HEK293 (cell line): Measurements from ENCODE around the gene MTHFD1.

ENCODE experiments used
- BCL11B ChIP-seq: fragments of 450-650 bp; formaldehyde crosslinking; IDR thresholded peaks from 2 replicates; pipeline ENCODE4 v1.5.1; 2016; ENCODE audit warnings: low read depth, missing biosample characterization, missing genetic modification characterization
- HOXC10 ChIP-seq: sonication (generic); formaldehyde crosslinking; IDR thresholded peaks from 2 replicates; pipeline ENCODE4 v1.8.1; 2023; ENCODE audit warnings: mild to moderate bottlenecking, missing genetic modification reagents
- INSM2 ChIP-seq: fragments of 450-650 bp; formaldehyde crosslinking; IDR thresholded peaks from 2 replicates; pipeline ENCODE4 v1.5.1; 2016; ENCODE audit warnings: missing biosample characterization, missing genetic modification characterization
- KLF1 ChIP-seq: fragments of 450-650 bp; formaldehyde crosslinking; IDR thresholded peaks from 2 replicates; pipeline ENCODE4 v1.5.1; 2016; ENCODE audit warnings: missing biosample characterization, missing genetic modification characterization
- KLF8 ChIP-seq: fragments of 450-650 bp; formaldehyde crosslinking; IDR thresholded peaks from 2 replicates; pipeline ENCODE4 v1.5.1; 2016; ENCODE audit warnings: missing biosample characterization, missing genetic modification characterization
- OVOL3 ChIP-seq: fragments of 450-650 bp; formaldehyde crosslinking; IDR thresholded peaks from 2 replicates; pipeline ENCODE4 v1.5.1; 2016; ENCODE audit warnings: missing biosample characterization, missing genetic modification characterization
- SP7 ChIP-seq: fragments of 450-650 bp; formaldehyde crosslinking; IDR thresholded peaks from 2 replicates; pipeline ENCODE4 v1.5.1; 2016; ENCODE audit warnings: missing biosample characterization, missing genetic modification characterization
- TCF7L2 ChIP-seq: IDR thresholded peaks from 2 replicates; pipeline ENCODE4 v1.6.1; 2011; ENCODE audit warnings: low read depth, mild to moderate bottlenecking, inconsistent platforms, low read length, moderate library complexity, borderline replicate concordance
- TSHZ1 ChIP-seq: fragments of 450-650 bp; formaldehyde crosslinking; IDR thresholded peaks from 2 replicates; pipeline ENCODE4 v1.5.1; 2016; ENCODE audit warnings: missing biosample characterization, missing genetic modification characterization, borderline replicate concordance
- ZBTB20 ChIP-seq: fragments of 450-650 bp; formaldehyde crosslinking; IDR thresholded peaks from 2 replicates; pipeline ENCODE4 v1.5.1; 2016; ENCODE audit warnings: missing biosample characterization, missing genetic modification characterization
- ZBTB7A ChIP-seq: fragments of 450-650 bp; formaldehyde crosslinking; IDR thresholded peaks from 2 replicates; pipeline ENCODE4 v1.5.1; 2016; ENCODE audit warnings: low read depth, missing biosample characterization, missing genetic modification characterization
- ZIC2 ChIP-seq: fragments of 450-650 bp; formaldehyde crosslinking; IDR thresholded peaks from 2 replicates; pipeline ENCODE4 v1.5.1; 2016; ENCODE audit warnings: missing biosample characterization, missing genetic modification characterization
- ZNF112 ChIP-seq: fragments of 450-650 bp; formaldehyde crosslinking; IDR thresholded peaks from 2 replicates; pipeline ENCODE4 v1.5.0; 2017; ENCODE audit warnings: missing biosample characterization, missing genetic modification characterization
- ZNF16 ChIP-seq: fragments of 450-650 bp; formaldehyde crosslinking; IDR thresholded peaks from 2 replicates; pipeline ENCODE4 v1.5.1; 2016; ENCODE audit warnings: low read depth, missing biosample characterization, missing genetic modification characterization
- ZNF18 ChIP-seq: fragments of 450-650 bp; formaldehyde crosslinking; IDR thresholded peaks from 2 replicates; pipeline ENCODE4 v1.5.1; 2016; ENCODE audit warnings: missing biosample characterization, missing genetic modification characterization
- ZNF23 ChIP-seq: fragments of 450-650 bp; formaldehyde crosslinking; IDR thresholded peaks from 2 replicates; pipeline ENCODE4 v1.5.1; 2016; ENCODE audit warnings: missing biosample characterization, missing genetic modification characterization, borderline replicate concordance
- ZNF266 ChIP-seq: fragments of 450-650 bp; formaldehyde crosslinking; IDR thresholded peaks from 2 replicates; pipeline ENCODE4 v1.5.1; 2016; ENCODE audit warnings: missing biosample characterization, missing genetic modification characterization, low read depth
- ZNF274 ChIP-seq, 2 experiments: fragments of 200-500 bp in 1 of 2; fragments of 450-650 bp in 1 of 2; sonication (Bioruptor generic) in 1 of 2; formaldehyde crosslinking in 1 of 2; IDR thresholded peaks; 2 replicates each; pipeline versions ENCODE4 v1.5.1 to v1.6.1; 2014 to 2016; ENCODE audit warnings: borderline replicate concordance in 1 of 2, inconsistent platforms in 1 of 2, low read length in 1 of 2, missing biosample characterization in 1 of 2, missing genetic modification characterization in 1 of 2
- ZNF416 ChIP-seq: fragments of 450-650 bp; formaldehyde crosslinking; IDR thresholded peaks from 2 replicates; pipeline ENCODE4 v1.5.1; 2016; ENCODE audit warnings: missing biosample characterization, missing genetic modification characterization
- ZNF433 ChIP-seq: fragments of 450-650 bp; formaldehyde crosslinking; IDR thresholded peaks from 2 replicates; pipeline ENCODE4 v1.5.1; 2016; ENCODE audit warnings: missing biosample characterization, missing genetic modification characterization, low read depth
- ZNF549 ChIP-seq: fragments of 450-650 bp; IDR thresholded peaks from 2 replicates; pipeline ENCODE4 v1.5.1; 2018; ENCODE audit warnings: missing biosample characterization, missing genetic modification characterization, mild to moderate bottlenecking, inconsistent platforms, moderate library complexity
- ZNF621 ChIP-seq: fragments of 450-650 bp; formaldehyde crosslinking; IDR thresholded peaks from 2 replicates; pipeline ENCODE4 v1.5.1; 2017; ENCODE audit warnings: missing biosample characterization, missing genetic modification characterization
- ZNF623 ChIP-seq: fragments of 450-650 bp; formaldehyde crosslinking; IDR thresholded peaks from 2 replicates; pipeline ENCODE4 v1.5.1; 2016; ENCODE audit warnings: missing biosample characterization, missing genetic modification characterization
- ZNF626 ChIP-seq: fragments of 450-650 bp; sonication (Bioruptor Pico); formaldehyde crosslinking; IDR thresholded peaks from 2 replicates; pipeline ENCODE4 v1.5.1; 2018; ENCODE audit warnings: missing biosample characterization, missing genetic modification characterization, inconsistent platforms
- ZNF692 ChIP-seq: fragments of 450-650 bp; formaldehyde crosslinking; IDR thresholded peaks from 2 replicates; pipeline ENCODE4 v1.5.1; 2016; ENCODE audit warnings: missing biosample characterization, missing genetic modification characterization
- ZNF707 ChIP-seq: fragments of 450-650 bp; formaldehyde crosslinking; IDR thresholded peaks from 2 replicates; pipeline ENCODE4 v1.5.1; 2016; ENCODE audit warnings: missing biosample characterization, missing genetic modification characterization
- ZNF747 ChIP-seq: fragments of 450-650 bp; formaldehyde crosslinking; IDR thresholded peaks from 2 replicates; pipeline ENCODE4 v1.5.1; 2016; ENCODE audit warnings: missing biosample characterization, missing genetic modification characterization
- ZNF792 ChIP-seq: fragments of 450-650 bp; formaldehyde crosslinking; IDR thresholded peaks from 2 replicates; pipeline ENCODE4 v1.5.1; 2016; ENCODE audit warnings: missing biosample characterization, missing genetic modification characterization
- ZNF837 ChIP-seq: fragments of 450-650 bp; formaldehyde crosslinking; IDR thresholded peaks from 2 replicates; pipeline ENCODE4 v1.5.1; 2016; ENCODE audit warnings: missing biosample characterization, missing genetic modification characterization
- ZXDB ChIP-seq: fragments of 450-650 bp; formaldehyde crosslinking; IDR thresholded peaks from 2 replicates; pipeline ENCODE4 v1.5.1; 2016; ENCODE audit warnings: missing biosample characterization, missing genetic modification characterization

MTHFD1 gene

GRCh38 chr14:64504310-64504896, 116.2 kb downstream of the MTHFD1 start, which contains the start of gene ZBTB1 (continued):
- TF ChIP-seq TSHZ1 (tag by site-specific recombination), result no peak; the same call in 1 of the 2 replicates
- TF ChIP-seq ZNF549, result no peak
- no peak for TF ChIP-seq ZNF626
- peak; percentile 75; the same call in 1 of the 2 replicates for TF ChIP-seq KLF8 (tag by site-specific recombination)
- TF ChIP-seq ZNF621 (tag by site-specific recombination), result no peak
- no peak for TF ChIP-seq ZNF416 (tag by site-specific recombination)
- peak; percentile 48; the same call in 1 of the 2 replicates for TF ChIP-seq ZNF837 (tag by site-specific recombination)
- no peak for TF ChIP-seq ZNF274 (IDR thresholded peaks at IDR 0.05; ENCODE audit: low read length)
- TF ChIP-seq ZNF274 (tag by site-specific recombination; IDR thresholded peaks at IDR 0.05; ENCODE audit: borderline replicate concordance), result no peak
- no peak for TF ChIP-seq ZNF623 (tag by site-specific recombination)
- peak; percentile 61; the same call in 1 of the 2 replicates for TF ChIP-seq ZNF692 (tag by site-specific recombination)
- no peak for TF ChIP-seq ZNF747 (tag by site-specific recombination)
- TF ChIP-seq BCL11B (tag by site-specific recombination), result peak; percentile 70
- TF ChIP-seq ZNF433 (tag by site-specific recombination), result no peak
- TF ChIP-seq TCF7L2, result no peak
- no peak for TF ChIP-seq OVOL3 (tag by site-specific recombination)
- TF ChIP-seq ZNF707 (tag by site-specific recombination), result no peak
- no peak for TF ChIP-seq ZNF23 (tag by site-specific recombination)
- TF ChIP-seq ZBTB7A (tag by site-specific recombination), result no peak; the same call in none of the 2 replicates
- TF ChIP-seq ZNF18 (tag by site-specific recombination), result no peak
- 0 out of 2 replicates have a peak, but pooled peaks have one; percentile 1 for TF ChIP-seq HOXC10 (CRISPR knock-in tag)
- peak; percentile 55; the same call in 1 of the 2 replicates for TF ChIP-seq ZBTB20 (tag by site-specific recombination)
- no peak for TF ChIP-seq ZNF112 (tag by site-specific recombination)
- TF ChIP-seq ZXDB (tag by site-specific recombination), result peak; percentile 88
- no peak for TF ChIP-seq ZNF266
- peak; percentile 47; the same call in 1 of the 2 replicates for TF ChIP-seq ZNF792 (tag by site-specific recombination)
- TF ChIP-seq SP7 (tag by site-specific recombination), result no peak; the same call in 1 of the 2 replicates
- TF ChIP-seq KLF1, result no peak; the same call in 1 of the 2 replicates
- TF ChIP-seq ZNF16 (tag by site-specific recombination), result no peak
- no peak for TF ChIP-seq INSM2 (tag by site-specific recombination)
- TF ChIP-seq ZIC2 (tag by site-specific recombination), result peak; percentile 75
